Endothelial cell of umbilical vein (primary cell): ENCODE measurements around the gene LRIG1. TPM values are rescaled to one million over a fixed set of nuclear protein-coding genes. Genes with fewer than 3 reads are reported as not detected.

Source experiments
- BruUV-seq: library from RNA; stranded (reverse); fragments of 400-500 nt; replicated peaks from 2 replicates; lab custom pipeline; 2021; lab: Mats Ljungman, UMichigan
- CTCF ChIA-PET: fragments of 300-600, 350-600 bp; sonication (Branson Sonifier 250); formaldehyde crosslinking; loops from one replicate; lab custom pipeline; 2021; ENCODE audit warnings: antibody characterized with exemption, inconsistent platforms; lab: Charles Lee
- POLR2A ChIA-PET: fragments of 300-600, 350-600 bp; sonication (Branson Sonifier 250); formaldehyde crosslinking; loops from one replicate; lab custom pipeline; 2021; ENCODE audit warnings: antibody characterized with exemption, inconsistent platforms; lab: Charles Lee
- DNase-seq: peaks from one replicate; pipeline ENCODE4 v3.0.0-alpha.2; 2011; ENCODE audit warnings: low read depth, low spot score
- FAIRE-seq: peaks from 2 replicates; lab custom pipeline; 2011; peaks lifted over from hg19 to GRCh38; lab: Jason Lieb, UNC
- H2AFZ ChIP-seq: 2 replicates; pipeline ENCODE4 v1.6.0; 2012; ENCODE audit warnings: low read depth, low read length, control low read depth, inconsistent platforms
- H3K27ac ChIP-seq: 2 replicates; pipeline ENCODE4 v1.5.1; 2011; ENCODE audit warnings: low read depth, mild to moderate bottlenecking, control low read depth, low read length, moderate library complexity; ENCODE audit not compliant: insufficient read depth
- H3K27me3 ChIP-seq, 2 experiments: 2 replicates each; pipeline versions ENCODE4 v1.6.0 to v1.6.1; 2011; ENCODE audit warnings: low read length in 2 of 2, mixed read lengths in 1 of 2; ENCODE audit not compliant: control insufficient read depth in 2 of 2, insufficient read depth in 2 of 2
- H3K36me3 ChIP-seq, 2 experiments: 2 replicates in 1 of 2; 3 replicates in 1 of 2; pipeline ENCODE4 v1.5.1; 2011; ENCODE audit warnings: low read length in 2 of 2, mild to moderate bottlenecking in 1 of 2, moderate library complexity in 1 of 2; ENCODE audit not compliant: control insufficient read depth in 2 of 2, insufficient read depth in 2 of 2; ENCODE audit errors: extremely low read depth in 1 of 2
- H3K4me1 ChIP-seq: 3 replicates; pipeline ENCODE4 v1.5.1; 2011; ENCODE audit warnings: mild to moderate bottlenecking, low read length; ENCODE audit not compliant: control insufficient read depth, insufficient read depth; ENCODE audit errors: extremely low read depth
- H3K4me2 ChIP-seq: 2 replicates; pipeline ENCODE4 v1.6.1; 2011; ENCODE audit warnings: low read length, control low read depth, mixed read lengths; ENCODE audit not compliant: insufficient read depth
- H3K4me3 ChIP-seq, 3 experiments: fragments of 200-600 bp in 1 of 3; sonication (generic), shearing (Covaris generic) in 1 of 3; replicated peaks in 1 of 3; 2 replicates each; pipeline ENCODE4 v1.5.1; 2011 to 2016; ENCODE audit warnings: control low read depth in 3 of 3, low read length in 3 of 3, mild to moderate bottlenecking in 2 of 3, inconsistent platforms in 1 of 3, low read depth in 1 of 3, moderate library complexity in 1 of 3; ENCODE audit not compliant: insufficient read depth in 1 of 3
- H3K79me2 ChIP-seq: 2 replicates; pipeline ENCODE4 v1.6.0; 2012; ENCODE audit warnings: low read length, inconsistent platforms; ENCODE audit not compliant: control insufficient read depth, insufficient read depth
- H3K9ac ChIP-seq: replicated peaks from 2 replicates; pipeline ENCODE3; 2011; ENCODE audit warnings: low read length, control low read depth; ENCODE audit not compliant: insufficient read depth; ENCODE audit errors: extremely low read depth
- H3K9me1 ChIP-seq: replicated peaks from 3 replicates; pipeline ENCODE4 v1.6.0; 2011; ENCODE audit warnings: mild to moderate bottlenecking, low read length; ENCODE audit not compliant: control insufficient read depth, insufficient read depth; ENCODE audit errors: extremely low read depth
- H3K9me3 ChIP-seq: replicated peaks from 2 replicates; pipeline ENCODE4 v1.5.1; 2012; ENCODE audit warnings: low read length, inconsistent platforms; ENCODE audit not compliant: control insufficient read depth, insufficient read depth
- H4K20me1 ChIP-seq: replicated peaks from 2 replicates; pipeline ENCODE3; 2011; ENCODE audit warnings: mild to moderate bottlenecking, low read length; ENCODE audit not compliant: control insufficient read depth, insufficient read depth; ENCODE audit errors: extremely low read depth
- CTCF ChIP-seq, 2 donors: IDR thresholded peaks; 1 replicate in 1 of 2; 2 replicates in 1 of 2; pipeline ENCODE4 v1.5.1; 2011; ENCODE audit warnings: low read length in 2 of 2, mild to moderate bottlenecking in 2 of 2, moderate library complexity in 2 of 2, control low read depth in 1 of 2, inconsistent platforms in 1 of 2, low read depth in 1 of 2; ENCODE audit not compliant: insufficient read depth in 1 of 2; ENCODE audit errors: extremely low read depth in 1 of 2
- EZH2 ChIP-seq: IDR thresholded peaks from 2 replicates; pipeline ENCODE4 v1.6.1; 2012; ENCODE audit warnings: borderline replicate concordance, low read depth, mild to moderate bottlenecking, moderate library complexity, low read length, inconsistent platforms; ENCODE audit not compliant: severe bottlenecking
- FOS ChIP-seq: IDR thresholded peaks from 2 replicates; pipeline ENCODE4 v1.6.1; 2011; ENCODE audit warnings: mild to moderate bottlenecking, low read length, moderate library complexity, borderline replicate concordance; ENCODE audit not compliant: insufficient read depth
- GATA2 ChIP-seq: IDR thresholded peaks from 2 replicates; pipeline ENCODE4 v1.7.0; 2011; ENCODE audit warnings: low read depth, mild to moderate bottlenecking, moderate library complexity, mixed read lengths, low read length; ENCODE audit not compliant: insufficient read length, insufficient read depth
- JUN ChIP-seq: IDR thresholded peaks from 2 replicates; pipeline ENCODE4 v1.6.1; 2011; ENCODE audit warnings: borderline replicate concordance, low read depth; ENCODE audit not compliant: insufficient read length, insufficient read depth
- MAX ChIP-seq: IDR thresholded peaks from 2 replicates; pipeline ENCODE4 v1.6.1; 2011; ENCODE audit not compliant: insufficient read depth, insufficient read length
- MYC ChIP-seq: IDR thresholded peaks from one replicate; pipeline ENCODE4 v1.6.1; 2011; ENCODE audit warnings: mild to moderate bottlenecking, low read depth, low read length
- POLR2A ChIP-seq: IDR thresholded peaks from 2 replicates; pipeline ENCODE4 v1.6.1; 2012; ENCODE audit warnings: low read depth, mild to moderate bottlenecking, control low read depth, low read length
- POLR2AphosphoS5 ChIP-seq: IDR thresholded peaks from 2 replicates; pipeline ENCODE4 v1.6.1; 2012; ENCODE audit warnings: low read depth, mild to moderate bottlenecking, control low read depth, low read length, moderate library complexity; ENCODE audit not compliant: insufficient read depth
- dilution Hi-C: fragments of 300-500 bp; cut with MboI; formaldehyde crosslinking; loops from one replicate; pipeline ENCODE4 v1.15.0; 2019; ENCODE audit warnings: low sequenced_read_pairs; ENCODE audit not compliant: extremely low pct_ligation_motif_present
- intact Hi-C: fragments of 100-400 bp; cut with micrococcal nuclease; formaldehyde crosslinking; loops from one replicate; pipeline ENCODE4 v1.10.0; 2022
- polyA plus RNA-seq, 4 experiments: library from polyadenylated mRNA; depleted of rRNA in 3 of 4; stranded (reverse) in 3 of 4; unstranded in 1 of 4; fragments of >200 nt; gene quantifications; 2 replicates each; pipeline versions ENCODE4 v1.2.1 to v1.2.3, GENCODE V29; 2011 to 2012; ENCODE audit warnings: missing spikeins in 1 of 4
- total RNA-seq: library from RNA; stranded (reverse); gene quantifications from 2 replicates; pipeline ENCODE4 v1.2.3, GENCODE V29; 2021

LRIG1 gene
- total and polyA plus RNA-seq, 2 donors (not counting 3 experiments of a cell fraction or from before 2014, with no cell fraction given), result 50.3 to 52.2 TPM

- no peak for TF ChIP-seq EZH2
- no peak for TF ChIP-seq GATA2
- TF ChIP-seq FOS, result no peak
- no peak for TF ChIP-seq JUN
- no peak for TF ChIP-seq POLR2A
- no peak for TF ChIP-seq CTCF (IDR thresholded peaks at IDR 0.05; ENCODE audit: extremely low read depth in 1 of 2, insufficient read depth in 1 of 2, low read depth in 1 of 2, low read length in 2 of 2)
- TF ChIP-seq MAX, result no peak
- TF ChIP-seq POLR2AphosphoS5, result no peak
- no peak for TF ChIP-seq MYC
- Histone ChIP-seq H3K79me2 (peaks cover 49% of the 10 kb centered on the region), H3K27me3 (no peaks in the 10 kb centered on the region), H3K27ac (no peak overlapping the region), H3K4me1 (peaks cover 14% of the 10 kb centered on the region), H3K9me3 (no peaks in the 10 kb centered on the region), H3K4me3 (no peak overlapping the region), H3K9me1 (no peaks in the 10 kb centered on the region), H3K36me3 (peaks cover 2 to 7% of the 10 kb centered on the region in 2 experiments), H3K9ac (no peak overlapping the region), H2AFZ (no peak overlapping the region), H4K20me1 (no peaks in the 10 kb centered on the region), H3K4me2 (no peak overlapping the region)
- DNase-seq (no peak), FAIRE-seq (no peak)
- intact Hi-C loops (no loop called here), dilution Hi-C loops (no loop called here)
- BruUV-seq, result no TSS peak
- ChIA-PET POLR2A (no interaction called here), CTCF (no interaction called here)
Observed at GRCh38 chr3:66465587-66465986, 35.2 kb downstream of the LRIG1 start.
